SH-SY5Y (cell line): ENCODE data around the gene CKAP2.

Experiments
- GATA2 ChIP-seq: IDR thresholded peaks from 2 replicates; pipeline ENCODE4 v1.6.1; 2011; ENCODE audit warnings: mild to moderate bottlenecking, low read depth, low read length
- GATA3 ChIP-seq: IDR thresholded peaks from 2 replicates; pipeline ENCODE4 v1.6.1; 2011; ENCODE audit warnings: low read depth, mild to moderate bottlenecking, low read length, moderate library complexity

- no peak for TF ChIP-seq GATA2
- TF ChIP-seq GATA3: no peak
Measured at GRCh38 chr13:52451135-52451804, 4.0 kb upstream of the CKAP2 start.
